GM19397 (cell line): Measurements from ENCODE around the gene DZIP1L.

Source experiments
- ATAC-seq: cut with Tn5 transposase; IDR thresholded peaks from one replicate; pipeline ENCODE4 v1.9.1; 2021; ENCODE audit warnings: mild to moderate bottlenecking, moderate library complexity; ENCODE audit not compliant: unreplicated experiment

The DZIP1L gene

DNA sequence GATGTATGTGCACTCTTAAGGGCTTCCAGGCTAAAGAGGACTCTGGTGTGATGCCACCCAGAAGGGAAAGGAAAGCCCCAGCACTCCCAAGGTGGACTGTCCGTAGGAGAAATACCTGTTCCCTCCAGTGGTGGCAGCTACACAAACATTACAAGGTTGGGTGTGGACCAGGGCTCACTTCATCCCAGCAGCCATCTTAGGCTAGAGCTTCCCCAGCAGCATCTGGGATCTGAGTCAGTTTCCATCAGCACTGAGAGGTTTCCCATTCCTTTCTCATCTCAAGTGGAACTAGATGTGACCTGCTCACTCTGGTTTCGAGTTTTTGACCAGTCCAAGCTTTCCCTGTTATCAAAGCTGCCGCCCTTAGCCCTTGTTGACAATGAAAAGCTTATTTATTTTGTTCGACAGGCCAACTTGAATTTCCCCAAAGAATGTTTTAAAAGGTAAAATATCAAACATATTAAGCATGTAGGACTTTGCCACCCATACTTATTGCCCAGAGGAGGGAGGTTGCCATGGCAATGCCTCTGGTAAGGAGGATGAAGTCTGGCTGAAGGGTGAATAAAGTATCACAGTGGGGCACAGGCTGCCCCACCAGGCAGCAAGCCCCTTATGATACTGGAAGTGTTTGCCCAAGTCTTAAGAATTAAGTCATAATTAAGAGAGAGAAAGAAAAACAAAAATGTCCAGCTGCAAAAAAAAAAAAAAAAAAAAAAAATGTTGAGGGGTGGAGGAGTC is 76.5 kb downstream of the DZIP1L start:
- ATAC-seq: no peak

DNA sequence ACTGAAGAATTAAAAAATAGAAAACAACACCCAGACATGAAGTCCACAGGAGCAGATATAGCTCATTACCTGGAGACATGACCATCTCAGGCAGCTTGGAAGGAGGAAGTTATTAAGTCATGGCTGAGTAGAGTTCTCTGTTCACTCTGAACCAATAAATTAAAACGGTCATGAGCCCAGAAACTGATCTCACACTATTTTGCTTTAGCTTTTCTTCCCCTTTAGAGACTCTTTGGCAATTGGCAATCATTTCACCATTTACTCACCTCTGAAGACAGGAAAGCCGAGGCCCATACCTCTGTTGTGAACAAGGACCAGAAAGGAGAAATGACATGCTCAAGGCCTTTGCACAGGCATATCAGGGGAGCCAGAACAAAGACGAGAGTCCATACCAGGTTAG is 78.8 kb downstream of the DZIP1L start:
- ATAC-seq: no peak

DNA sequence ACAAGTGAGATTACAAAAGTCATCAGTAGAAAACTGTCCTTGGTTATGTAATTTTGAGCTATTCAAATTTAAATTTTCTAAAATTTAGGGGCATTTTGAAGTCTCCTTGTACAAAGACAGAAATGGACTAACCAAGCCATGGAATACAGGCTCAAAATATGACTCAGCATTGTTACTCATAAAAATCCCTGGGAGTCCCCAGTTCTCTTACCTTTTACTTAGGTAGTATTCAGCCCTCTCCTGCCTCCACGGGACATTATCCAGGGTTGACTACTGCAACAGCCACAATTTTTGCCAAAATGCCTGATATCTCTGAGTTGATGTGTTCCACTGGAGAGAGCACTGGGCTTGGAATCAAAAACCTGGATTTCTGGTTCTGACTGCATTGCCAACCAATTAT is 80.5 kb downstream of the DZIP1L start:
- ATAC-seq: no peak

DNA sequence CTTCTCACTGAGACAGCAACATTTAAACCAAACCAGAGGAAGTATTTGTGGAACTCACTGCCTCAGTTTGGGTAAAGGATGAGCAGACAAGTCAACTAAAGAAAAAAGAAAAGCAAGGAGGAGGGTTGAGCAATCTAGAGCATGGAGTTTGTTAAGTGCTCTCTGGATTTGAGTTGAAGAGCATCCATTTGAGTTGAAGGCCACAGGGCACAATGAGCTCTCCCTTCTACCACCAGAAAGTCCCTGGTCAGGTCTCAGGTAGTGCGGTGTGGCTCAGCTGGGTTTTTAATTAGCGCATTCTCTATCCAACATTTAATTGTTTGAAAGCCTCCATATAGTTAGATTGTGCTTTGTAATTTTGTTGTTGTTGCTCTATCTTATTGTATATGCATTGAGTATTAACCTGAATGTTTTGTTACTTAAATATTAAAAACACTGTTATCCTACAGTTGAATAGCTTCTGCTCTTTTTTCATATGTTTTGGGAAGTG is 82.2 kb downstream of the DZIP1L start:
- ATAC-seq: peak; percentile 14

DNA sequence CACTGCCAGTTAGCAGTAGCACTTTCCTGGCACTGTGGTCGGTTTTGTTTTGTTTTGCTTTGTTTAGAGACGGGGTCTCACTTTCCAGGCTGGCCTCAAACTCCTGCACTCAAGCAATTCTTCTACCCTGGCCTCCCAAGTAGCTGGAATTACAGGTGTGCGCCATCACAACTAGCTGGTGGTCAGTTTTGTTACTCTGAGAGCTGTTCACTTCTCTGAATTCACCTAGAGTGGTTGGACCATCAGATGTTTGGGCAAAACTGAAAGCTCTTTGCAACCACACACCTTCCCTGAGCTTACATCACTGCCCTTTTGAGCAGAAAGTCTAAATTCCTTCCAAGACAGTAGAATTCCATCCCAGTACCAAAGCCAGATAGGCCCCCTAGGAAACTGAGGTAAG is 82.8 kb downstream of the DZIP1L start:
- peak; percentile 52 for ATAC-seq

DNA sequence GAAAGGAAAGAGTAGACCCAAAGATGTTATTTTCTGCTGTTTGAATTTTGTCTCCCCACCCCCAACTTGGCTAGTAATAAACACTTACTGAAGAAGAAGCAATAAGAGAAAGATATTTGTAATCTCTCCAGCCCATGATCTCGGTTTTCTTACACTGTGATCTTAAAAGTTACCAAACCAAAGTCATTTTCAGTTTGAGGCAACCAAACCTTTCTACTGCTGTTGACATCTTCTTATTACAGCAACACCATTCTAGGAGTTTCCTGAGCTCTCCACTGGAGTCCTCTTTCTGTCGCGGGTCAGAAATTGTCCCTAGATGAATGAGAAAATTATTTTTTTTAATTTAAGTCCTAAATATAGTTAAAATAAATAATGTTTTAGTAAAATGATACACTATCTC is 83.9 kb downstream of the DZIP1L start:
- ATAC-seq: no peak

DNA sequence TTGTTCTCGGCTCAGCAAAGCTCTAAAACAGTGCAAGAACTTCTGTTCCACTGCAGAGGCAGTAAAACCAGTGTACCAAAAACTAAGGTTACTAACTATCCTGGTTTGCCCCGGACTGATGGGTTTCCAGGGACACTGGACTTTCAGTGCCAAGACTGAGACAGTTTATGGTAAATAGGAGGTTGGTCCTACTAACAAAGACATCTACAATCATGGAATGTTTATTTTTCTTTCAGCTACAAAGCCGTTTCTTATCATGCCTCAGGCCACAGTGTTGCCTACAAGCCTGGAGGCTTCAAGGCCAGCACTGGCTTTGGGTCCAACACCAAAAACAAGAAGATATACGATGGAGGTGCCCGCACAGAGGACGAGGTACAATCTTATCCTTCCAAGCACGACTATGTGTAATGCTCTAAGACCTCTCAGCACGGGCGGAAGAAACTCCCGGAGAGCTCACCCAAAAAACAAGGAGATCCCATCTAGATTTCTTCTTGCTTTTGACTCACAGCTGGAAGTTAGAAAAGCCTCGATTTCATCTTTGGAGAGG is 84.6 kb downstream of the DZIP1L start:
- no peak for ATAC-seq

DNA sequence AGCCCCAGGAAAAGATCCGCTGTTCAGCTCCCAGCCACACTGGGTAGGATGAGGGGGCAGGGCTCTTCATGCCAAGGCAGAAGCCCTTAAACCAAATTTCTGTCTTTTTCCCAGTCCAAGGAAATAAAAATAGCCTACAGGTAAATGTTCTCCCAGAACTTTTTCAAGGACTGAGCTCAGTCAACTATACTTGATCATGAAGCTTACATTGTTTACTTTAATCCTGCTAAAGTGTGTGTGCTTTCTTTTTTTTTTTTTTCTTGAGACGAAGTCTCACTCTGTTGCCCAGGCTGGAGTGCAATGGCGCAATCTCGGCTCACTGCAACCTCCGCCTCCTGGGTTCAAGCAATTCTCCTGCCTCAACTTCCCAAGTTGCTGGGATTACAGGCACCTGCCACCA is 87.6 kb downstream of the DZIP1L start:
- no peak for ATAC-seq

DNA sequence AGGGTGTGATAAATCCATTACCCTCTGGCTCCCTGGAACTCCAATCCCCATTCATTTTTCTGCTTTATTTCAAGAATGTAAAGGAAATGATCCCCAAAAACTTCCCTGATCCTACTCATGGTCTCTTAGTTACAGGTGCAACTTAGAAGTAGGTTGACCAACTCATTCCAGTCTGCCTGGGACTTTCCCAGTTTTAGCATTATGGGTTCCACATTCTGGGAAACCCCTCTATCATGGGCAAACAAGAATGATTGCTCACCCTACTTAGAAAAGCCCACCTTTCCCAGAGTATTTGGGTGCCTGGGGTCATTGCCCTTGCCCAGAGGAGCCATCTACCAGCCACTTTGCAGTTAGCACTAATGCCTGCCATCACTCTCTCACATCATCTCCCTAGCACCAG is 89.9 kb downstream of the DZIP1L start:
- ATAC-seq: no peak

DNA sequence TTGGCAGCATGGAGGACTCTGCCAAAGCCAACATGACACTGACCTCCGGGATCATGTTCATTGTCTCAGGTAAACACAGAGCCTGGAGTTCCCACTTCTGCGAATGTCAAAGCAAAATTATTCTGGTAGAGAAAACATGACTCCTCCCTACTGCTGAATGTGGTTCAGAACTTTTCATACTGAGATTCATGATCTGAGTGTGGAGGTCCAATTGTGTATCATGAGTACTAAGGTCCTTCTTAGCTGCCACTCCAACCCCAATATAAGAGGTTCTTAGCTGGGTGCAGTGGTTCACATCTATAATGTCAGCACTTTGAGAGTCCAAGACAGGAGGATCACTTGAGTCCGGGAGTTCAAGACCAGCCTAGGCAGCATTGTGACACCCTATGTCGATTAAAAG is 91.7 kb downstream of the DZIP1L start:
- ATAC-seq: no peak

DNA sequence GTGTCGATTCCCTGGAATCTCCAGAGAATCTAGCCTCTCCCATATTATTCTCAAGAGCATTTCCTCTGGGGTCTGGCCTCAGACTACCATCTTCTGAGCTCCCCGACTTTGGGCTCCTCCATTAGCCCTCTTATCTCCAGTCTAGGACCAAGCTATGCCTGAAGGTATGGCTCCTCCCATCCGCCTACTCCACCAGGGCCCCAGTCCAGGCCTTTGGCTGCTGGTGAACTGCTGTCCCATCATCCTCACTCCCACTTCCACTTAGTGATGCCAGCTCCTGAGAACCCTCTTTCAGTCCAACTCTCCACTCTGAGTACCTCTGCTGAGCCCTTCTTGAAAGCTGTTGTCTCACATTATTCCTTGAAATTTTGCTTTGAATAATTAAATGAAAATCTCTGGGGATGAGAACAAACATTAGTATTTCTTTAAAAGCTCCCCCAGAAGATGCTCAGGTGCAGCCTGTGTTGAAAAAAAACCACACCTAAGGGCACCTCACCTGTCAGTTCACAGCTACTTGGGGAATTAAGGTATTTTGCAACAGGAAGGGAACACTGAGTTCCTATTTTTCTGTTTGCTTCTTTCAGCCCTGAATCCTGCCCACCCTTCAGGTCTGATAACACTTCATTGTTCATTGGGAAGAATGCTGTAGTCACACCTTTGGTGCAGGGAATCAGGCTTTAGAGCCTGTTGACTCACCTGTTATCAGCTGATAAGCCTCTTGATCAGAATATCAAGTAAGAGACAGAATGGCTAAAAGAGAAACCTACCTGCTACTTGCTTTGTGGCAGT is 95.9 kb downstream of the DZIP1L start:
- no peak for ATAC-seq

DNA sequence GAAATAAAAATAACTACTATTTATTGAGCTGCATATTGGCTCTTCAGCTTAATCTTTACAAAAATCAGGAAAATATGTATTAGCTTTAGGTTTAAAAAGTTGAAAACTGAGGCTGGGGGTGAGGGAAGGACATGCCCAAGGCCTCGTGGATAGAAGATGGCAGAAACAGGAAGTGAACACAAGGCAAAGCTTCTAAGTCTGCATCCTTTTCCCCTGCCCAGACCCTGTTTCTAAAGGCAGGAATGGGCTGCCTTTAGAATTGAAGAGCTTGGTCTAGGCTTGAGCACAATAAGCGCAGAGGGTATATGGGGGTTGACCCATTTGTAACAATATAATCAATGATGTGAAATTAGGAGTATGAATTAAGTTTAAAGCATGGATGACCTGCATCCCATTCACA is 99.3 kb downstream of the DZIP1L start:
- ATAC-seq: no peak

DNA sequence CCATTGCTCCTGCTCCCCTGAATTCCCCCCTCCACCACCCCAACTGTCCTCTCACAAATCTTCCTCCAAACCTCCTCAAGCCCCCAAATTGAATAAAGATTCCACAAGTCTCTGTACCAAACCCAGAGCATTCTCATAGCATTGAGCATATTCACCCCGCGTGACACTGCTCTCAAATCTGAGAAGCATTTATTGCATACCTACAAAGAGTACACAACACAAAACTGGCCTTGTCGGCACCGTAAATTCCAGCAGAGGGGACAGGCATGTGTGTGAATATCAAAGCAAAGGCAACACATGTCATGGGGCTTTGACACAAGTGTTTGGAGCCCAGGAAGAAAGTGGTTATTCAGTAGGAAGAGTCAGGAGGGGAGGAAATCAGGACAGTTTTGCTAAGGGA is 102.9 kb downstream of the DZIP1L start:
- no peak for ATAC-seq
